GM23248 (cell line): ENCODE measurements around the gene ZNF571. TPM values are rescaled to one million over a fixed set of nuclear protein-coding genes. Genes with fewer than 3 reads are reported as not detected.
A peak's percentile ranks its signal among the peaks of the same experiment; 100 is the strongest.

Source experiments
- DNase-seq: peaks from one replicate; pipeline ENCODE4 v3.0.0-alpha.2; 2015
- H2AFZ ChIP-seq: fragments of 200-600 bp; sonication (generic); 2 replicates; pipeline ENCODE4 v1.6.1; 2016; ENCODE audit warnings: antibody characterized with exemption
- H3F3A ChIP-seq: fragments of 200-600 bp; sonication (generic); 2 replicates; pipeline ENCODE4 v1.6.1; 2016; ENCODE audit warnings: mild to moderate bottlenecking, antibody characterized with exemption, mixed run types; ENCODE audit not compliant: insufficient read depth
- H3K27ac ChIP-seq: fragments of 200-600 bp; sonication (generic); 2 replicates; pipeline ENCODE4 v1.5.1; 2016; ENCODE audit warnings: mild to moderate bottlenecking
- H3K27me3 ChIP-seq: fragments of 200-600 bp; sonication (generic); replicated peaks from 2 replicates; pipeline ENCODE4 v1.6.1; 2016; ENCODE audit warnings: mild to moderate bottlenecking; ENCODE audit not compliant: insufficient read depth
- H3K36me3 ChIP-seq: fragments of 200-600 bp; sonication (generic); 2 replicates; pipeline ENCODE4 v1.6.1; 2016; ENCODE audit warnings: low read depth, mild to moderate bottlenecking
- H3K4me1 ChIP-seq: fragments of 200-600 bp; sonication (generic); 2 replicates; pipeline ENCODE4 v1.6.1; 2016; ENCODE audit warnings: mild to moderate bottlenecking; ENCODE audit not compliant: insufficient read depth
- H3K4me2 ChIP-seq: fragments of 200-600 bp; sonication (generic); one replicate; pipeline ENCODE4 v1.6.1; 2016; ENCODE audit warnings: mild to moderate bottlenecking; ENCODE audit not compliant: unreplicated experiment
- H3K4me3 ChIP-seq: fragments of 200-600 bp; sonication (generic); 2 replicates; pipeline ENCODE4 v1.5.1; 2016; ENCODE audit warnings: mild to moderate bottlenecking
- H3K79me2 ChIP-seq: fragments of 200-600 bp; sonication (generic); 2 replicates; pipeline ENCODE4 v1.6.1; 2016; ENCODE audit warnings: mild to moderate bottlenecking; ENCODE audit not compliant: insufficient read depth
- H3K9ac ChIP-seq: fragments of 200-600 bp; sonication (generic); 2 replicates; pipeline ENCODE4 v1.6.1; 2016; ENCODE audit warnings: mild to moderate bottlenecking
- H3K9me2 ChIP-seq: fragments of 200-600 bp; sonication (generic); 2 replicates; pipeline ENCODE4 v1.6.1; 2016; ENCODE audit warnings: mixed run types, mild to moderate bottlenecking, moderate library complexity; ENCODE audit not compliant: insufficient read depth
- H3K9me3 ChIP-seq: fragments of 200-600 bp; sonication (generic); one replicate; pipeline ENCODE4 v1.6.1; 2017; ENCODE audit warnings: low read depth
- H4K20me1 ChIP-seq: fragments of 200-600 bp; sonication (generic); 2 replicates; pipeline ENCODE4 v1.6.0; 2016; ENCODE audit not compliant: insufficient read depth
- EZH2 ChIP-seq: fragments of 200-600 bp; sonication (generic); IDR thresholded peaks from 2 replicates; pipeline ENCODE4 v1.6.1; 2018; ENCODE audit warnings: antibody characterized with exemption, mild to moderate bottlenecking; ENCODE audit not compliant: insufficient read depth, poor library complexity, severe bottlenecking
- EZH2phosphoT487 ChIP-seq: fragments of 200-600 bp; sonication (generic); IDR thresholded peaks from 2 replicates; pipeline ENCODE4 v1.6.1; 2018; ENCODE audit warnings: antibody characterized with exemption, moderate library complexity, mild to moderate bottlenecking, low read depth; ENCODE audit not compliant: insufficient read depth
- WGBS, 2 experiments: methylation state at CpG; one replicate each; pipeline ENCODE4 v1.1.6; 2015 to 2017; ENCODE audit warnings: low lambda C conversion rate in 2 of 2, low coverage in 1 of 2; ENCODE audit errors: missing lambda C conversion rate in 2 of 2; 5-methylcytosine and 5-hydroxymethylcytosine counted together
- in situ Hi-C: fragments of 300-500 bp; cut with MboI; formaldehyde crosslinking; loops from 2 replicates; pipeline ENCODE4 v1.15.0; 2020
- polyA plus RNA-seq: library from polyadenylated mRNA; unstranded; fragments of >200 nt; fragmentation: Nextera tagmentation; extraction: Ambion mirVana; gene quantifications from 2 replicates; pipeline ENCODE4 v1.2.1, GENCODE V29; 2016
- total RNA-seq: library from RNA; depleted of rRNA; stranded (reverse); fragments of >200 nt; shearing (Covaris generic); gene quantifications from 2 replicates; pipeline ENCODE4 v1.2.3, GENCODE V29; 2014

Gene ZNF571
- total and polyA plus RNA-seq, 2 experiments from 2014 or later, result 1.9 to 2.9 TPM

GRCh38 chr19:37583340-37583739 lies 11.3 kb downstream of the ZNF571 start:
- in situ Hi-C loops, result no loop called here
- 50 to 58% methylated on average over 2 of the region's 2 CpGs for WGBS, 2 experiments
- no peaks in the 10 kb centered on the region for H3K4me1 ChIP-seq
- H3K36me3 ChIP-seq, result peaks cover 40% of the 10 kb centered on the region
- no peaks in the 10 kb centered on the region for H3K79me2 ChIP-seq
- H3K4me2 ChIP-seq, result no peak overlapping the region
- peaks cover 3% of the 10 kb centered on the region for H3K9me3 ChIP-seq
- no peaks in the 10 kb centered on the region for H3F3A ChIP-seq
- no peaks in the 10 kb centered on the region for H4K20me1 ChIP-seq
- no peak for DNase-seq
- no peak overlapping the region for H3K4me3 ChIP-seq
- H3K27ac ChIP-seq, result no peak overlapping the region
- no peak overlapping the region for H2AFZ ChIP-seq
- no peaks in the 10 kb centered on the region for H3K9me2 ChIP-seq
- no peak for TF ChIP-seq EZH2phosphoT487
- no peak for TF ChIP-seq EZH2
- no peak overlapping the region for H3K9ac ChIP-seq
- no peaks in the 10 kb centered on the region for H3K27me3 ChIP-seq

DNA sequence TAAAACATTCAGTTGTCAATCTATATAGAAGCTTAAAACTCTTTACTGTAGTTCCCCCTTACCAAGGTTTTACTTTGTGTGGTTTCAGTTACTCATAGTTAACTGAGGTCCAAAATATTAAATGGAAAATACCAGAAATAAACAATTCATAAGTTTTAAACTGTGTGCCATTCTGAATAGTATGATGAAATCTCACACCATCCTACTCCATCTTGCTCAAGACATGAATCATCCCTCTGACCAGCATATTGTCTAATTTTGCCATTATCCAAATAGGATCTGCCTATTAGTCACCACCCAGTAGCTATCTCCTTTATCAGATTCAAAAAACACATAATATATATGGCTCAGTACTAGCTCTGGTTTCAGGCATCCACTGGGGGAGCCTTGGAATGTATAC lies 22.4 kb downstream of the ZNF571 start:
- in situ Hi-C loops, result no loop called here
- TF ChIP-seq EZH2, result no peak
- no peak for TF ChIP-seq EZH2phosphoT487
- Histone ChIP-seq H3K79me2 (peaks cover 4% of the 10 kb centered on the region; the same call in 1 of the 2 replicates), H3K27ac (peak overlapping the region; percentile 3; the same call in 1 of the 2 replicates), H3F3A (no peaks in the 10 kb centered on the region), H3K9me2 (no peaks in the 10 kb centered on the region), H3K9me3 (peaks cover 10% of the 10 kb centered on the region), H3K27me3 (no peaks in the 10 kb centered on the region), H3K9ac (no peak overlapping the region), H4K20me1 (no peaks in the 10 kb centered on the region), H2AFZ (no peak overlapping the region), H3K4me3 (no peak overlapping the region), H3K4me1 (no peaks in the 10 kb centered on the region), H3K4me2 (no peak overlapping the region), H3K36me3 (peaks cover 29% of the 10 kb centered on the region)
- peak; percentile 55 for DNase-seq

DNA sequence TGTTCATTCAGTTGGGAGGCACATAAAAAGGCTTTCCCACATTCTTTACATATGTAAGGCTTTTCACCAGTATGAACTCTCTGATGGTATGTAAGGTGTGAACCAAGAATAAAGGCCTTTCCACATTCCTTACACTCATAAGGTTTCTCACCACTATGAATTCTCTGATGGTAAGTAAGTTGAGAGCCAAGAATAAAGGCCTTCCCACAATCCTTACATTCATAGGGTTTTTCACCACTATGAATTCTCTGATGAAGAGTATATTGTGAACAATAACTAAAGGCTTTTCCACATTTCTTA lies 29.3 kb downstream of the ZNF571 start:
- no peaks in the 10 kb centered on the region for H3K9me2 ChIP-seq
- no peak overlapping the region for H3K9ac ChIP-seq
- H3K4me2 ChIP-seq, result no peak overlapping the region
- H4K20me1 ChIP-seq, result no peaks in the 10 kb centered on the region
- H3K4me3 ChIP-seq, result no peak overlapping the region
- H3K79me2 ChIP-seq, result 0 out of 2 replicates have a peak, but pooled peaks cover 4% of the 10 kb centered on the region
- no peak overlapping the region for H2AFZ ChIP-seq
- TF ChIP-seq EZH2phosphoT487 (no peak), EZH2 (no peak)
- no peak overlapping the region for H3K27ac ChIP-seq
- peaks cover 19% of the 10 kb centered on the region; the same call in 1 of the 2 replicates for H3F3A ChIP-seq
- no peaks in the 10 kb centered on the region for H3K27me3 ChIP-seq
- in situ Hi-C loops, result no loop called here
- H3K9me3 ChIP-seq, result peaks cover 59% of the 10 kb centered on the region
- peaks cover 46% of the 10 kb centered on the region for H3K36me3 ChIP-seq
- H3K4me1 ChIP-seq, result no peaks in the 10 kb centered on the region
- DNase-seq, result no peak

DNA sequence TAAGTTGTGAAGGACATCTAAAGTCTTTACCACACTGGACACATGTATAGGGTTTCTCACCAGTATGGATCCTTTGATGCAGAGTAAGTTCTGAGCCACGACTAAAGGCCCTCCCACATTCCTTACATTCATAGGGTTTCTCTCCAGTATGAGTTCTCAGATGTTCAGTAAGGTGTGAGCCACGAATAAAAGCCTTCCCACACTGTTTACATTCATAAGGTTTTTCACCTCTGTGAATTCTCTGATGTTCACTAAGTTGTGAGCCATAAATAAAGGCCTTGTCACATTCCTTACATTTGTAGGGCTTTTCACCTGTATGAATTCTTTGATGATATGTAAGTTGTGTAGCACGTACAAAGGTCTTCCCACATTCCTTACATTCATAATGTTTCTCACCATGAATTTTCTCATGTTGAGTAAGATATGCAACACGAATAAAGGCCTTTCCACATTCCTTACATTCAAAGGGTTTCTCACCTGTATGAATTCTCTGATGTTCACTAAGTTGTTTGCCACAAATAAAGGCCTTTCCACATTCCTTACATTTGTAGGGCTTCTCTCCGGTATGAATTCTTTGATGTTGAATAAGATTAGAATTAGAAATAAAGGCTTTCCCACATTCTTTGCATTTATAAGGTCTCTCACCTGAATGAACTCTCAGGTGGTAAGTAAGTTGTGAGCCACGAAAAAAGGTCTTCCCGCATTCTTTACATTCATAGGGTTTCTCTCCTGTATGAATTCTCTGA lies 29.8 kb downstream of the ZNF571 start:
- Histone ChIP-seq H2AFZ (no peak overlapping the region), H3K9ac (no peak overlapping the region), H3K9me2 (no peaks in the 10 kb centered on the region), H3F3A (peaks cover 19% of the 10 kb centered on the region; the same call in 1 of the 2 replicates), H4K20me1 (no peaks in the 10 kb centered on the region), H3K4me2 (no peak overlapping the region), H3K79me2 (0 out of 2 replicates have a peak, but pooled peaks cover 1% of the 10 kb centered on the region), H3K4me3 (no peak overlapping the region), H3K27me3 (no peaks in the 10 kb centered on the region), H3K36me3 (peaks cover 47% of the 10 kb centered on the region), H3K4me1 (no peaks in the 10 kb centered on the region), H3K9me3 (peaks cover 59% of the 10 kb centered on the region), H3K27ac (no peak overlapping the region)
- WGBS, 2 experiments, result 86 to 88% methylated on average over 7 of the region's 7 CpGs
- TF ChIP-seq EZH2, result no peak
- TF ChIP-seq EZH2phosphoT487, result no peak
- in situ Hi-C loops, result no loop called here
- no peak for DNase-seq

- Histone ChIP-seq H3K36me3 (peaks cover 47% of the 10 kb centered on the region), H3F3A (peaks cover 19% of the 10 kb centered on the region; the same call in 1 of the 2 replicates), H3K9ac (no peak overlapping the region), H3K9me3 (peaks cover 59% of the 10 kb centered on the region), H3K4me2 (no peak overlapping the region), H3K4me3 (no peak overlapping the region), H3K27ac (no peak overlapping the region), H4K20me1 (no peaks in the 10 kb centered on the region), H3K79me2 (no peaks in the 10 kb centered on the region; the same call in 1 of the 2 replicates), H3K27me3 (no peaks in the 10 kb centered on the region), H3K4me1 (no peaks in the 10 kb centered on the region), H2AFZ (no peak overlapping the region), H3K9me2 (no peaks in the 10 kb centered on the region)
- in situ Hi-C loops, result no loop called here
- WGBS, 2 experiments, result 84 to 87% methylated on average over 3 of the region's 3 CpGs
- DNase-seq, result no peak
- TF ChIP-seq EZH2phosphoT487 (no peak), EZH2 (no peak)
These were observed 31.1 kb downstream of the ZNF571 start for GRCh38 chr19:37563518-37563917.
